Common myeloid progenitor, CD34-positive (primary cell): ENCODE results near the gene SOX5.

Experiments used
- CTCF ChIA-PET: fragments of 350-600 bp; sonication (Branson Sonifier 250); formaldehyde crosslinking; loops from one replicate; lab custom pipeline; 2021; ENCODE audit warnings: antibody characterized with exemption; lab: Charles Lee
- POLR2A ChIA-PET: fragments of 350-600 bp; sonication (Branson Sonifier 250); formaldehyde crosslinking; loops from one replicate; lab custom pipeline; 2021; ENCODE audit warnings: antibody characterized with exemption; lab: Charles Lee
- DNase-seq, 3 donors: peaks; one replicate each; pipeline versions ENCODE4 v3.0.0 to v3.0.0-alpha.2; 2013
- H3K27ac ChIP-seq, 2 experiments: 1 replicate in 1 of 2; 2 replicates in 1 of 2; pipeline ENCODE4 v1.7.0; 2013; ENCODE audit warnings: inconsistent platforms in 2 of 2, low read length in 2 of 2, mild to moderate bottlenecking in 2 of 2, low read depth in 1 of 2, moderate library complexity in 1 of 2; ENCODE audit not compliant: severe bottlenecking in 2 of 2, insufficient read depth in 1 of 2, poor library complexity in 1 of 2
- H3K27me3 ChIP-seq, 5 experiments: replicated peaks in 2 of 5; 1 replicate in 3 of 5; 2 replicates in 2 of 5; pipeline versions ENCODE4 v1.6.1 to v1.7.0; 2013; ENCODE audit warnings: low read length in 4 of 5, mild to moderate bottlenecking in 2 of 5, moderate library complexity in 2 of 5, inconsistent platforms in 1 of 5; ENCODE audit not compliant: insufficient read depth in 5 of 5, control insufficient read depth in 4 of 5
- H3K36me3 ChIP-seq, 4 experiments: 1 replicate in 2 of 4; 2 replicates in 2 of 4; pipeline versions ENCODE4 v1.6.1 to v1.7.0; 2013; ENCODE audit warnings: low read length in 3 of 4, control low read depth in 1 of 4, mild to moderate bottlenecking in 1 of 4; ENCODE audit not compliant: control insufficient read depth in 4 of 4, insufficient read depth in 4 of 4
- H3K4me1 ChIP-seq, 4 experiments: 1 replicate in 3 of 4; 2 replicates in 1 of 4; pipeline versions ENCODE4 v1.6.1 to v1.7.1; 2013; ENCODE audit warnings: low read length in 3 of 4, mild to moderate bottlenecking in 3 of 4, control low read depth in 1 of 4, inconsistent platforms in 1 of 4, moderate library complexity in 1 of 4; ENCODE audit not compliant: control insufficient read depth in 4 of 4, insufficient read depth in 4 of 4; ENCODE audit errors: control extremely low read depth in 1 of 4
- H3K4me3 ChIP-seq, 7 experiments: 1 replicate in 4 of 7; 2 replicates in 3 of 7; pipeline versions ENCODE4 v1.5.1 to v1.7.0; 2013; ENCODE audit warnings: mild to moderate bottlenecking in 7 of 7, low read length in 6 of 7, moderate library complexity in 6 of 7, inconsistent platforms in 2 of 7, low read depth in 2 of 7, control low read depth in 1 of 7; ENCODE audit not compliant: insufficient read depth in 4 of 7, control insufficient read depth in 1 of 7; ENCODE audit errors: extremely low read depth in 1 of 7
- H3K9me3 ChIP-seq, 5 experiments: 1 replicate in 4 of 5; 2 replicates in 1 of 5; pipeline versions ENCODE4 v1.6.1 to v1.7.1; 2013; ENCODE audit warnings: low read length in 4 of 5, mild to moderate bottlenecking in 2 of 5, inconsistent platforms in 1 of 5, low read depth in 1 of 5, moderate library complexity in 1 of 5; ENCODE audit not compliant: control insufficient read depth in 4 of 5, insufficient read depth in 2 of 5; ENCODE audit errors: control extremely low read depth in 1 of 5
- WGBS: methylation state at CpG from one replicate; pipeline ENCODE4 v1.1.5; 2013; ENCODE audit not compliant: insufficient coverage; 5-methylcytosine and 5-hydroxymethylcytosine counted together

The SOX5 gene

GRCh38 chr12:23753628-23754365 lies 195.7 kb downstream of the SOX5 start:
- Histone ChIP-seq H3K36me3 (no peaks in the 10 kb centered on the region), H3K4me3 (no peak overlapping the region), H3K27me3 (no peaks in the 10 kb centered on the region), H3K27ac (no peak overlapping the region), H3K4me1 (no peaks in the 10 kb centered on the region), H3K9me3 (no peaks in the 10 kb centered on the region)
- POLR2A ChIA-PET: no interaction called here
- WGBS: 95% methylated on average over 5 of the region's 5 CpGs
- no peak for DNase-seq
- CTCF ChIA-PET: no interaction called here

GRCh38 chr12:23752245-23752644 lies 197.2 kb downstream of the SOX5 start:
- WGBS: 100% methylated on average over 1 of the region's 5 CpGs
- CTCF ChIA-PET: no interaction called here

GRCh38 chr12:23751641-23752040 lies 197.8 kb downstream of the SOX5 start:
- H3K4me1 ChIP-seq: no peaks in the 10 kb centered on the region
- no peaks in the 10 kb centered on the region for H3K36me3 ChIP-seq
- CTCF ChIA-PET: no interaction called here
- H3K4me3 ChIP-seq: no peak overlapping the region
- H3K9me3 ChIP-seq: no peaks in the 10 kb centered on the region
- no peaks in the 10 kb centered on the region for H3K27me3 ChIP-seq
- 100% methylated on average over 1 of the region's 1 CpG for WGBS
- no peak overlapping the region for H3K27ac ChIP-seq
- POLR2A ChIA-PET: no interaction called here
- DNase-seq: no peak

More at GRCh38 chr12:23752245-23752644, 197.2 kb downstream of the SOX5 start:
- no peaks in the 10 kb centered on the region for H3K9me3 ChIP-seq
- H3K27ac ChIP-seq: no peak overlapping the region
- DNase-seq: no peak
- H3K36me3 ChIP-seq: no peaks in the 10 kb centered on the region
- POLR2A ChIA-PET: no interaction called here
- H3K27me3 ChIP-seq: no peaks in the 10 kb centered on the region
- no peaks in the 10 kb centered on the region for H3K4me1 ChIP-seq
- H3K4me3 ChIP-seq: no peak overlapping the region

- CTCF ChIA-PET: no interaction called here
- POLR2A ChIA-PET: no interaction called here
- H3K27ac ChIP-seq: no peak overlapping the region
- no peak overlapping the region for H3K4me3 ChIP-seq
- no peaks in the 10 kb centered on the region for H3K9me3 ChIP-seq
- H3K4me1 ChIP-seq: no peaks in the 10 kb centered on the region
- no peak for DNase-seq
- no peaks in the 10 kb centered on the region for H3K36me3 ChIP-seq
- H3K27me3 ChIP-seq: no peaks in the 10 kb centered on the region
- no CpG with 5 or more reads among the region's 3 CpGs for WGBS
Observed at GRCh38 chr12:23750923-23751322, 198.5 kb downstream of the SOX5 start.

- WGBS: 100% methylated on average over 2 of the region's 3 CpGs
- H3K27me3 ChIP-seq: no peaks in the 10 kb centered on the region
- H3K36me3 ChIP-seq: no peaks in the 10 kb centered on the region
- ChIA-PET POLR2A (no interaction called here), CTCF (no interaction called here)
- H3K4me1 ChIP-seq: no peaks in the 10 kb centered on the region
- no peaks in the 10 kb centered on the region for H3K9me3 ChIP-seq
- no peak for DNase-seq
- no peak overlapping the region for H3K27ac ChIP-seq
- no peak overlapping the region for H3K4me3 ChIP-seq
Observed at GRCh38 chr12:23744696-23745095, 204.8 kb downstream of the SOX5 start.

GRCh38 chr12:23742574-23742973 lies 206.9 kb downstream of the SOX5 start:
- POLR2A ChIA-PET: no interaction called here

GRCh38 chr12:23731493-23731892 lies 218.0 kb downstream of the SOX5 start:
- CTCF ChIA-PET: no interaction called here

More at GRCh38 chr12:23742574-23742973, 206.9 kb downstream of the SOX5 start:
- Histone ChIP-seq H3K36me3 (no peaks in the 10 kb centered on the region), H3K4me1 (no peaks in the 10 kb centered on the region), H3K9me3 (no peaks in the 10 kb centered on the region), H3K27me3 (no peaks in the 10 kb centered on the region), H3K27ac (no peak overlapping the region), H3K4me3 (no peak overlapping the region)
- CTCF ChIA-PET: no interaction called here
- DNase-seq: no peak
- 100% methylated on average over 2 of the region's 3 CpGs for WGBS

More at GRCh38 chr12:23731493-23731892, 218.0 kb downstream of the SOX5 start:
- no peak overlapping the region for H3K27ac ChIP-seq
- POLR2A ChIA-PET: no interaction called here
- no peak overlapping the region for H3K4me3 ChIP-seq
- H3K4me1 ChIP-seq: no peaks in the 10 kb centered on the region
- WGBS: no CpG with 5 or more reads among the region's 4 CpGs
- DNase-seq: no peak
- H3K27me3 ChIP-seq: no peaks in the 10 kb centered on the region
- H3K9me3 ChIP-seq: no peaks in the 10 kb centered on the region
- no peaks in the 10 kb centered on the region for H3K36me3 ChIP-seq
